Caco-2 (cell line): ENCODE measurements around the gene ARHGEF1. TPM values are rescaled to one million over a fixed set of nuclear protein-coding genes. Genes with fewer than 3 reads are reported as not detected.

Experiments used
- BruUV-seq: library from RNA; stranded (reverse); fragments of 400-500 nt; replicated peaks from 2 replicates; lab custom pipeline; 2021; lab: Mats Ljungman, UMichigan
- CTCF ChIA-PET: fragments of 300-600 bp; sonication (Branson Sonifier 250); formaldehyde crosslinking; loops from one replicate; lab custom pipeline; 2022; ENCODE audit warnings: antibody characterized with exemption; lab: Charles Lee
- POLR2A ChIA-PET: fragments of 300-600 bp; sonication (Branson Sonifier 250); formaldehyde crosslinking; loops from one replicate; lab custom pipeline; 2022; ENCODE audit warnings: antibody characterized with exemption; lab: Charles Lee
- DNase-seq, 2 experiments: peaks; one replicate each; pipeline versions ENCODE4 v3.0.0 to v3.0.0-alpha.2; 2020 to 2022
- H3K27me3 ChIP-seq: replicated peaks from 2 replicates; pipeline ENCODE4 v1.6.0; 2011; ENCODE audit warnings: low read length; ENCODE audit not compliant: control insufficient read depth, insufficient read depth
- H3K36me3 ChIP-seq: 2 replicates; pipeline ENCODE4 v1.5.1; 2011; ENCODE audit warnings: low read length; ENCODE audit not compliant: control insufficient read depth, insufficient read depth
- H3K4me1 ChIP-seq: fragments of 250-450 bp; sonication (Bioruptor Pico); 2 replicates; pipeline ENCODE4 v1.5.1; 2020; ENCODE audit warnings: mild to moderate bottlenecking
- H3K4me3 ChIP-seq: 2 replicates; pipeline ENCODE4 v1.5.1; 2011; ENCODE audit warnings: low read depth, mild to moderate bottlenecking, control low read depth, low read length
- H3K9me3 ChIP-seq: fragments of 250-450 bp; sonication (Bioruptor Pico); 2 replicates; pipeline ENCODE4 v1.5.1; 2020; ENCODE audit warnings: mild to moderate bottlenecking, moderate library complexity
- H3K27ac Mint-ChIP-seq: one replicate; pipeline ENCODE4 v1.8.0; 2022; ENCODE audit warnings: mixed read lengths; ENCODE audit not compliant: unreplicated experiment
- H3K27me3 Mint-ChIP-seq: one replicate; pipeline ENCODE4 v1.8.0; 2022; ENCODE audit warnings: mixed read lengths; ENCODE audit not compliant: insufficient read depth, unreplicated experiment
- H3K36me3 Mint-ChIP-seq: one replicate; pipeline ENCODE4 v1.8.0; 2022; ENCODE audit warnings: mild to moderate bottlenecking, mixed read lengths; ENCODE audit not compliant: insufficient read depth, unreplicated experiment
- H3K4me1 Mint-ChIP-seq: one replicate; pipeline ENCODE4 v1.8.0; 2022; ENCODE audit warnings: low read depth, mixed read lengths; ENCODE audit not compliant: unreplicated experiment
- H3K4me3 Mint-ChIP-seq: one replicate; pipeline ENCODE4 v1.8.0; 2022; ENCODE audit warnings: mild to moderate bottlenecking, moderate library complexity, mixed read lengths; ENCODE audit not compliant: unreplicated experiment
- H3K9me3 Mint-ChIP-seq: one replicate; pipeline ENCODE4 v1.8.0; 2022; ENCODE audit warnings: mixed read lengths; ENCODE audit not compliant: unreplicated experiment
- CTCF ChIP-seq, 2 experiments: fragments of 200-600 bp in 1 of 2; IDR thresholded peaks; 1 replicate in 1 of 2; 2 replicates in 1 of 2; pipeline versions ENCODE4 v1.5.1 to v1.8.0; 2011 to 2022; ENCODE audit warnings: antibody characterized with exemption in 1 of 2, control low read depth in 1 of 2, inconsistent platforms in 1 of 2, low read depth in 1 of 2, low read length in 1 of 2, mild to moderate bottlenecking in 1 of 2, moderate library complexity in 1 of 2; ENCODE audit not compliant: insufficient read depth in 1 of 2, severe bottlenecking in 1 of 2, unreplicated experiment in 1 of 2
- intact Hi-C: fragments of 100-400 bp; cut with micrococcal nuclease; formaldehyde crosslinking; loops from one replicate; pipeline ENCODE4 v1.10.0; 2022; ENCODE audit not compliant: unreplicated experiment
- total RNA-seq: library from RNA; stranded (reverse); gene quantifications from 2 replicates; pipeline ENCODE4 v1.2.3, GENCODE V29; 2022

The ARHGEF1 gene
- total RNA-seq, 1 experiment from 2014 or later, result 63.5 TPM

DNA sequence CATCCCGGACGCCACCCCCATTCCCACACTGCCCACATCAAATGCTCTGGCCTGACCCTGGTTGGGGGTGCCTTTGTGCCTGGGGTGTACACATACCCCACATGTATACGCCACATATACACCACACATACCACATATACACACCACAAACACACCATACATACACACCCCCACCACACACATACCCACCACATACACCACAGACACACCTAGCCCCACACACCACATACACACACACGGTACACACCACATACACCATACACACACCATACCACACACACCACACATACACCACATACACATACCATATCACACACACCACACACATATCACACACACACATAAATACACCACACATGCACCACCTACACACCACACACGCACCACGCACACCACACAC is 35.1 kb downstream of the ARHGEF1 start:
- H3K27ac Mint-ChIP-seq, result no peak overlapping the region
- intact Hi-C loops, result no loop called here
- H3K36me3 Mint-ChIP-seq, result no peaks in the 10 kb centered on the region
- H3K27me3 Mint-ChIP-seq, result peaks cover 9% of the 10 kb centered on the region
- no peaks in the 10 kb centered on the region for H3K9me3 ChIP-seq
- H3K4me1 ChIP-seq, result no peaks in the 10 kb centered on the region
- ChIA-PET POLR2A (no interaction called here), CTCF (no interaction called here)
- BruUV-seq, result no TSS peak
- no peak for DNase-seq
- no peak overlapping the region for H3K4me3 ChIP-seq
- peaks cover 8% of the 10 kb centered on the region for H3K4me1 Mint-ChIP-seq
- H3K27me3 ChIP-seq, result no peaks in the 10 kb centered on the region
- no peak for TF ChIP-seq CTCF (IDR thresholded peaks at IDR 0.05; ENCODE audit: insufficient read depth in 1 of 2, low read depth in 1 of 2, low read length in 1 of 2, severe bottlenecking in 1 of 2, unreplicated experiment in 1 of 2)
- H3K9me3 Mint-ChIP-seq, result no peaks in the 10 kb centered on the region
- H3K36me3 ChIP-seq, result no peaks in the 10 kb centered on the region
- no peak overlapping the region for H3K4me3 Mint-ChIP-seq

- no peak for TF ChIP-seq CTCF (IDR thresholded peaks at IDR 0.05; ENCODE audit: insufficient read depth in 1 of 2, low read depth in 1 of 2, low read length in 1 of 2, severe bottlenecking in 1 of 2, unreplicated experiment in 1 of 2)
- BruUV-seq, result no TSS peak
- no peak for DNase-seq
- Mint-ChIP-seq H3K4me3 (no peak overlapping the region), H3K27ac (no peak overlapping the region), H3K27me3 (peaks cover 12% of the 10 kb centered on the region), H3K9me3 (no peaks in the 10 kb centered on the region), H3K36me3 (no peaks in the 10 kb centered on the region), H3K4me1 (peaks cover 13% of the 10 kb centered on the region)
- Histone ChIP-seq H3K9me3 (no peaks in the 10 kb centered on the region), H3K36me3 (no peaks in the 10 kb centered on the region), H3K4me1 (no peaks in the 10 kb centered on the region), H3K27me3 (no peaks in the 10 kb centered on the region), H3K4me3 (no peak overlapping the region)
- intact Hi-C loops, result no loop called here
- ChIA-PET POLR2A (no interaction called here), CTCF (no interaction called here)
Measured at GRCh38 chr19:41918653-41919244, 35.8 kb downstream of the ARHGEF1 start.

DNA sequence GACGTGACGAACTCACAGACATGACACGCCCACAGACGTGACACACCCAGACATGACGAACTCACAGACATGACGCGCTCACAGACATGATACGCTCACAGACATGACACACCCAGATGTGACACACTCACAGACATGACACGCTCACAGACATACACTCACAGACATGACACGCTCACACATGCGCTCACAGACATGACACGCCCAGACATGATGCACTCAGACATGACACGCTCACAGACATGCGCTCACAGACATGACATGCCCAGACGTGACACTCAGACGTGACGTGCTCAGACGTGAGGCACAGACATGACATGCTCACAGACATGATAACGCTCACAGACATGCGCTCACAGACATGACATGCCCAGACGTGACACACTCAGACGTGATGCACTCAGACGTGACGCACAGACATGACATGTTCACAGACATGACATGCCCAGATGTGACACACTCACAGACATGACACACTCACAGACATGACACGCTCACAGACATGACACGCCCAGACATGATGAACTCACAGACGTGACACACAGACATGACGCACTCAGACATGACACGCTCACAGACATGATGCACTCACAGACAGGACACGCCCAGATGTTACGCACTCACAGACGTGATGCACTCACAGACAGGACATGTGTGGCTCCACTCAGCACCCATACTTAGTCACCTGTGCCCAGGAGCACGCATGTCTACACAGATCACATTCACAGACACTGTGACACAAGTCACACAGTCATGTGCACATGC is 37.1 kb downstream of the ARHGEF1 start:
- Mint-ChIP-seq H3K4me1 (peaks cover 13% of the 10 kb centered on the region), H3K27ac (no peak overlapping the region), H3K36me3 (no peaks in the 10 kb centered on the region), H3K4me3 (no peak overlapping the region), H3K9me3 (no peaks in the 10 kb centered on the region), H3K27me3 (peaks cover 7% of the 10 kb centered on the region)
- DNase-seq, result no peak
- no TSS peak for BruUV-seq
- Histone ChIP-seq H3K9me3 (no peaks in the 10 kb centered on the region), H3K4me3 (no peak overlapping the region), H3K36me3 (no peaks in the 10 kb centered on the region), H3K4me1 (no peaks in the 10 kb centered on the region), H3K27me3 (no peaks in the 10 kb centered on the region; the same call in 1 of the 2 replicates)
- CTCF ChIA-PET, result no interaction called here
- POLR2A ChIA-PET, result no interaction called here
- intact Hi-C loops, result no loop called here
- TF ChIP-seq CTCF (IDR thresholded peaks at IDR 0.05; ENCODE audit: insufficient read depth in 1 of 2, low read depth in 1 of 2, low read length in 1 of 2, severe bottlenecking in 1 of 2, unreplicated experiment in 1 of 2), result no peak
